HG02840 (cell line): ENCODE measurements around the gene CPB2.

Source experiments
- ATAC-seq: cut with Tn5 transposase; IDR thresholded peaks from one replicate; pipeline ENCODE4 v1.9.1; 2021; ENCODE audit warnings: mild to moderate bottlenecking, moderate library complexity, moderate number of reproducible peaks; ENCODE audit not compliant: unreplicated experiment, low FRiP score

Gene CPB2

GRCh38 chr13:46127358-46128023, 22.7 kb upstream of the CPB2 start:
- no peak for ATAC-seq

DNA sequence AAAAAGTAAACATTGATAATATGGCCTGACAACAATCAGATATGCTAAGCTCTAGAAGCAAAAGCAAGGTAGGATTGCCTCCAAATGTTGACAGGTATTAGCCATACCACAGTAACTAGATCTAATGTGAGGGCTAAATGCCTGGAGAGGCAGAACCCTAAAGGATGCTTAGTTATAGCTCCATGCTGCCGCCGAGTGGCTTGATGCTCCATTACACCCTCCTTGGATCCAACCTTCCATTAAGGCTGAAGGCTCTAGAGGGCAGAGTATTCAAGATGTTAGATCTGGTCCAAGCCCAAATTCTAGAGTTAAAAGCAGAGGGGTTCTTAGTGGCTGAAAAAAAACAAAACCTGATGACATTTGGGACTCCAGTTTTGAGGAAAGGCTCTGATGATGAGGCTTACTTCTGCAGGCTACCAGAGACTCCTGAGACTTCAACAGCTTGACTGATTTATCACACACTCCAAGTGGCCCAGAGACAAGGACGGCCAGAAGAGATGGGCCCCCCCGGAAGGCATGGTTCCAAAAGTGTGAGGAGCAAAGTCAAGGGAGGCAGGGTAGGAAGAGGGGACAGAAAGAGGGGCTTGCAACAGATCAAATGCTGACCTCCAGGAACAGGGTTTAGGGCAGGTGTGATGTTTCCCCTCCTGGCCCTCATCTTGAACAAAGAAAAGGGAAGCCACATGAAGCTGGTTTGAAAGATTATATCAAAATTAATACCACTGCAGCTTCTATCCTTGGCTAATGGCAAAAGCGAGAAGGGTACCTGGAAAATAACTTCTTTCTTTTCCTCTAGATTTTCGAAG, 21.9 kb upstream of the CPB2 start:
- no peak for ATAC-seq

DNA sequence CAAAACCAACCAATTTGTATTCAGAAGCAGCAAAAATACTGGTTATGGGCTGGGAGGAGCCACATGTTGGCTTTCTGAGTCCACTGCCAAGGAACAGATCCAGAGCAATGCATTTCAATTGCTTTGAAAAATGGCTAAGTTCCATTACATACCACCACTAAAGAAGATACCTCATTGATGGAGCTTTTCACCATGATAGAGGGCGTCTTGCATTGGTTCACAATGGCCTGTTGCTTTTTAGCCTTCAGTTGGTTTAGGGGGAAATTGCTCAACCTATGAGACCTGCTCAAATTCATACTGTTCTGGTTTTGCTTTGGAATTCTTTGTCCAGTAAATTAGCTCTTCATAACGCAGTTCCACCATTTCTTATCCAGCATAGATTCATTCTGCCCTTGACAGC, 21.2 kb upstream of the CPB2 start:
- no peak for ATAC-seq

DNA sequence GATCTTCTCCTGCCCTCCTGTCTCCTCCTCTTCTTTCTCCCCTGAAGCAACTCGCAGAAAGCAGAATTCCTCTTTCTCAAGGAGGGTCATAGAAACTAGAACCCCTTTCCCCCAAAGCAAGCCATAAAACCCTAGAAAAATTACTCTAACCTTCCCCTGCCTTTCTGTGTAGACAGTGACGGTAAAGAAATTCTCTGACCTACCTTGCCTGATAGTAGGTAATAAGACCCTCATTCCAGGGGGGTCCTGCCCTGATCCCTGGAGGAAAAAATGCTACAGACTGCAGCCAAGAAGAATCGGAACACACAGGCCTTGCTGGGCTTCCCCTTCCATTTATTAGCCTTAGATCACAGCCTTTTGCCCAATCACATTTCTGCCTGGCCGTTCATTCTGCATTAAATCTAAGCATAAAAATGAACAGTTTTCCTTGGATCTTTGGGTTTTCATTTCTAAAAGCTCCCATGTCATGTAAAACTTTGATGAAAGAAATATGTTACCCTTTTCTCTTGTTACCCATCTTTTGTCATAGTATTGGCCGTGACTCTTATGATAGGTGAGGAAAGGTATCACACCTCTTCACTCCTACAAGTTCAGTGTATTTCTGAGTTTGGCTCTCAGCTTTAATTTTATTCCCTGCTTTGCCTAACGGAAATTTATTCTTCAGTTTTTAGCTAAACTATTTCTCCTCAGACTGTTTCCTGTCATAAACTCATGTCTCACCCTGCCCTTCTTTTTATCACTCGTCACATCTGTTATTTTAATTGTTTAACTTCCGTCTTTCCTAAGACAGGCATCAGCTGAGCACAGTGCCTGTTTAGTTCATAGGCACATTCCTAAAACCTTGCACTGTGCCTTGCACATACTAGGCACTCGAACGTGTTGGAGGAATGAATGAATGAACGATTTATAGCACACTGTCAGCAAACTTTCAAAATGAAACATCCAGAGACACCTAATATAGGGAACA, 20.4 kb upstream of the CPB2 start:
- ATAC-seq = no peak

DNA sequence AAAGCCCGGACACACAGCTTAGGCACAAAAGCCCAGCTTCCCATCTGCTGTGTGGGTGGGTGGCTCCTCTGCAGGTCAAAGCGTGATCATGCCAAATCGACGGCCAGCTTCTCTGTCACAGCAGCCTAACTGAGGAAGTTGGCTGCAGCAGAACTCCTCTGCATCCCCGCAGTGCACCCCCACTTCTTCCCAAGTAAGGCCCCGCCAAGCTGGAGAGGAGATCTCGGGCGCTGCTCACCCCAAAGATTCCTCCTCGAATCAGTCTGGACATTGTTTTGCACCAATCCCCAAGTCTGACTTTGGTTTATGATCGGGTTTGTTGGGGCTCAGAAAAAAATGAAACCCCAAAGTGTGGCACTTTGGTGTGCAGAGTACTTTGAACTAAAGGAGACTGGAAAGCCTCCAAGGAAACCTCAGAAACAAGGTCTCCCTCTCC, 19.7 kb upstream of the CPB2 start:
- no peak for ATAC-seq

DNA sequence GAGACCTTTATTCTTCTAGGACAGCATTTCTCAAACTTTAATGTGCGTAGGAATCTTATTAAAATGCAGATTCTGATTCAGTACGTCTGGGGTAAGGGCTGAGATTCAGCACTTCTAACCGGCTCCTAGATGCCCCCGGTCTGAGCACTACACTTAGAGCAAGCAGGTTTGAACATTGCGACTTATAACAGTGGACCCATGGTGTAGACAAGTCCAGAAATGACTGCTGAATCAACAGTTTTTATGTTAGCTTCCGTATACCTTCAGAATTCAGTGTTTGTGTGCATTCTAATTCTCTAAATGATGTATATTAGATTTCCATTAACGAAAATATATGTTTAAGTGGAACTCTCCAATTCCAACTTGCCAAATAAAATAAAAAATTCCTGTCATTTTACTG, 17.5 kb upstream of the CPB2 start:
- ATAC-seq = no peak

DNA sequence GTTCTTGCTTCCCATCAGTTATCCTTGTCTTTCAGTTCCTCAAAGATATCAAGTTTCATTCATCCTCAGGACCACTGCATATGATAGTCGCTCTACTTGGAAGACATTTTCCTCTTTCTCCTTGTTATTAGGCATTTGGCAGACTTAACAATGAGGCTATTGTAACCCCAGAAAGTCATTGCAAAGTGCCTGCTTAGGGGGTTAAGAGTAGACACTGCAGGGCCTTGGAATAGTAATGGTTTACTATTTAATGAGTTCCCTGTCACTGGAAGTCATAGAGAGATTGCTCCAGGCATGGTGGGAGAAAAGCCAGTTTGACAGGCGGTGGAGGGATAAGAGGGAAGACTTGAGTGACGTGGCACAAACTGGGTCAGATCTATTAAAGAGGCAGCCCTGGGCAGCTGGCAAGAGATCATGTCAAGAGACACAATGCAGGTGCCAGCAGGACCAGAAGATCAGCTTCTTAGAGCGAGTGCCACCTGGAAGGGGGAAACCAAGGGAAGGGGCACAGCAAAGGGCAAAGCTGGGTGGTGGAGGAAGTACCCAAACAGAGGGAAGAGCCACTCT, 16.8 kb upstream of the CPB2 start:
- ATAC-seq = no peak

- ATAC-seq = no peak
Observed at GRCh38 chr13:46121033-46121432, 16.2 kb upstream of the CPB2 start.

DNA sequence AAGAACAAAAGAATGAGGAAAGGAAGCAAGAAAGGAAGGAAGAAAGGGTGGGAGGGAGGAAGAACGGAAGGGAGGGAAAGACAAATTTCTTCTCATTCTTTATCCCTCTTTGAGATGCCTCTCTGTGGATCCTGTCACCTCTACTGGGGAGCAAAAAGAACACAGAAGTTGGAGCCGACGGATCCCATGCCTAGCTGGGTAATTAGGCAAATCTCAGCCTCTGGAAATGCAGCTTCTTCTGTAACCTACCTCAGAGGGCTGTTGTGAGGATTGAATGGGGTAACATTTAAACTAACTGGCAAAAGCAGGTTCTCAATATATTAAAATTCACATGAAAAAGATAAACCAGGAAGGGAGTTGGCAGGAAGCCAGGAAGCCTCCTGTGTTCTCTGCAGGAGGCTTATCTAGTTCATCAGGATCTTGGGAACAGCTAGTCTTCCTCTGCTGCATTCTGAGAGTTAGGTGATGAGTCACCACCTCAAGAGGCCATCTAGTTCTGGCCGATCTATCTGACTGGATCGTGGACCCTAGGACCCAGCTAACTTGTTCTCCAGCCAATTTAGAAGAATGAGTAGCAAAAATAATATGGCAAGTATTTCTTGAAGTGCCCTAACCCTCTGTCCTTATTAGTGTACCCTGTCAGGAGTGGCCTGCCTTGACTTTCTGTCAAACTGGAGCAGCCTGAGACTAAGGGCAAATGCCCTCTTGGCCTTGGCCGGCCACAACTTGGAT, 15.2 kb upstream of the CPB2 start:
- no peak for ATAC-seq

- no peak for ATAC-seq
Observed at GRCh38 chr13:46116653-46117502, 12.0 kb upstream of the CPB2 start.

- no peak for ATAC-seq
Observed at GRCh38 chr13:46114613-46115012, 9.8 kb upstream of the CPB2 start.

DNA sequence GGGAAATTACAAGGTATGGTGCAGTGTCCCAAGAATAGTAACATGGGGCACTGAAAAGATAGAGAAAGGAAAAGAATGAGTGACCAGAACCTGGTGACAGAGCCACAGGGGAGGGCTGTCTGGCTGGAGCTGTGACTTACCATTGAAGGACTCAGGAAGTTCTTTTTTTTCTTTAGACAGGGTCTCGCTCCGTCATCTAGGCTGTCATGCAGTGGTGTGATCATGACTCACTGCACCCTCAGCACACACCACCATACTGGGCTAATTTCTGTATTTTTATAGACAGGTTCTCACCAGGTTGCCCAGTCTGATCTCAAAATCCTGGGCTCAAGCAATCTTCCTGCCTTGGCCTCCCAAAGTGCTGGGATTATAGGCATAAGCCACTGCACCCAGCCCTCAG, 8.8 kb upstream of the CPB2 start:
- ATAC-seq = no peak

GRCh38 chr13:46111151-46111550, 6.3 kb upstream of the CPB2 start:
- ATAC-seq = no peak

DNA sequence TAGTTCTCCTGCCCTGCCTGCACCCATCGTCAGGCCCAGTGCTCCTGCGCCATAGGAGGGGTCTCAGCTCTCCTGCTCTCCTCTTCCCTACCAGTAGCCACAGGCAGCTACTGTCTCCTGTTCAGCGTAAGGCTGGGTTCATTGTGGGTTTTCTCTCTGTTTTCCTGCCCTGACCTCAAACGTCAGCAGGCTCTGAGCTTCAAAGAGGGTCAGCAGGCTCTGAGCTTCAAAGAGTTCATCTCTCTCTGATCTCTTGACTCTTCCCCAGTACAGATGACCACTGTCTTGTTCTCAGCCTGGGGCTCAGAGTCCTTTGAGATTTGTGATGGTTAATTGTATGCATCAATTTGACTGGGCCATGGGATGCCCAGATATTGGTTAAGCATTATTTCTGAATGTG, 4.6 kb upstream of the CPB2 start:
- no peak for ATAC-seq

DNA sequence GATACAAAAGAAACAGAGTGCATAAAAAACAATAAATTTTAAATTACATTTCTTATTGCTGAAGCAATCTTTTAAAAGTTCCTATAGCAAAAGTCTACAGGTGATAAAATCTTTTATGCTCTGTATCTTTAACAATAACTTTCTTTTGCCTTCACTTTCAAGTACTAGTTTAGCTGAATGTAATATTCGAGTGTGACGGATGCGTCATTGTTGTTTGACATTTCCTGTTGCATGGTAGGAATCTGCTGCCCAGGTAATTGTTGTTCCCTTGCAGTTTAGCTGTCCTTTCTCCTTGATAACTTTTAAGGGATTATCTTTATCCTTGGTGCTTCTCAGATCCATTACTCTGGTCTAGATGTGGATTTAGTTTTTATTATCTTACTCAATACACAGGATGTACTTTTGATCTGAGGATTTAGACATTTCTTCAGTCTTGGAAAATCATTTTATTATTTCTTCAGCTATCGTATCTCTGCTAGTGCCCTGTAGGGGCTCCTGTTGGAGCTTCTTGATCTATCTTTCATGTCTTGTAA, 2.1 kb upstream of the CPB2 start:
- ATAC-seq = no peak

GRCh38 chr13:46103037-46103436, 1.8 kb downstream of the CPB2 start:
- ATAC-seq = no peak

DNA sequence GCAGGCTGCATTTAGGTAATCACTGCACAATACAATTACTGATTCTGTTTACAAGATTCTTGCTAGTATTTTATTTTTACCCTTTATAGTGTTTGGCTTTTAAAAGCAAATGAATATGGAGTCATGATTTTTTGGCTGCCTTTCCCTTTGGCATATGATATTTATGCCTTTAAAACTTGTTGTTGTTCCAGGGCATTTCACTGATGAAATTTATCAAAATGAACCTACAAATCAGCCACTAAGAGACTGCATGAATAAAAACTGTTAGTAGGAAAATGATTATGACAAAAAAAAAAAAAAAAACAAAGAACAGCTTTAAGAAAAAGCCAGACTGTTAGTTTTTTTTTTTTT, 2.6 kb downstream of the CPB2 start:
- no peak for ATAC-seq

- no peak for ATAC-seq
Observed at GRCh38 chr13:46101484-46102254, 3.2 kb downstream of the CPB2 start.
